ENCODE data around the gene FMNL3. TPM values are rescaled to one million over a fixed set of nuclear protein-coding genes. Genes with fewer than 3 reads are reported as not detected.

Gene FMNL3
- total and polyA plus RNA-seq, 5 experiments from 2014 or later: 7.6 to 36.5 (median 12.1) TPM

DNA sequence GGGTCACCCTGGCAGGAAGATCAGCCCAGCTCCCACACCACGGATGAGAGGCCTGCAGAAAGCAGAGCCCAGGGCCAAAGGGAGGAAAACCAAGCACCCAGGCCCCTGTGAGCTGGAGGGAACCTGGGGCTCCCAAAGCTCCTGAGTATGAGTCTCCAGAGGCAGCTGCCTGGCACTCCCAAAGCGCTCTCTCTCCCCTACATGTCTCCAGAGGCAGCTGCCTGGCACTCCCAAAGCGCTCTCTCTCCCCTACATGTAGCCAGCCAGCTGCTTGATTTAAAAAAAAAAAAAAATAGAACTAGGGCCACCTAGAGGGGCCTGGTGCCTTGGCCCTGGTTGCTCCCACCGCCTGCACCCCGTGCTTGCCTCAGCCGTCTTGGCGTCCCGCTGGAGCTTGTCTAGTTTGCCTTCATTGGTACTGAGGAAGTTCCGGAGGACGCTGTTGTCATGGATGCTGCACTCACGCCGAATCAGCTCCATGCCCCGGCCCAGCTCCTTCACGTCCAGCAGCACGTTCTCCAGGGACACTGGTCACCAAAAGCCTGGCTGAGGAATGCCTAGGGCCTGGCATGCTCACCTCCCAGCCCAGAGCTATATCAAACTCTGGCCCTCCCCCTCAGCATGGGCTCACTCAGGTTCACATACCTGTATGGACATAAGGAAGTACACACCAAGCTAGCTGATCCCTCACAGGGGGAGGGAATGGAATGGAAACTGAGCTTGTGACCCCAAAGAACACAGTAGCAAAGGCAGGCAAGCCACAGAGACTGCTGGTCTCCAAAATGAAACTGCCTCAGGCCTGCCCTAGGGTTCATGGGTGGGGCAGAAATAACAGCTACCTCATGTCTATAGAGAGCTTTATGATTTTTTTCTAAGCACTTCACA is 59.1 kb downstream of the FMNL3 start:
- peak overlapping the region; percentile 43 to 88 (median 62) for H3K27ac Mint-ChIP-seq
- DNase-seq (no peak), ATAC-seq (no peak)
- peaks cover 20 to 67% (median 42%) of the 10 kb centered on the region in 4 donors for H3K4me1 Mint-ChIP-seq
- H3K4me3 Mint-ChIP-seq: no peak overlapping the region
- no peaks in the 10 kb centered on the region for H3K27me3 Mint-ChIP-seq
- no peaks in the 10 kb centered on the region for H3K9me3 Mint-ChIP-seq
- POLR2A ChIA-PET: interaction anchor here (0.9 to 3.2 kb wide), 12 partner anchors 8 to 64 kb away, joined by 3 to 18 read pairs (median 6); partner anchors contain the start of gene FMNL3
- peaks cover 0 to 49% (median 10%) of the 10 kb centered on the region in 3 donors for H3K36me3 Mint-ChIP-seq

DNA sequence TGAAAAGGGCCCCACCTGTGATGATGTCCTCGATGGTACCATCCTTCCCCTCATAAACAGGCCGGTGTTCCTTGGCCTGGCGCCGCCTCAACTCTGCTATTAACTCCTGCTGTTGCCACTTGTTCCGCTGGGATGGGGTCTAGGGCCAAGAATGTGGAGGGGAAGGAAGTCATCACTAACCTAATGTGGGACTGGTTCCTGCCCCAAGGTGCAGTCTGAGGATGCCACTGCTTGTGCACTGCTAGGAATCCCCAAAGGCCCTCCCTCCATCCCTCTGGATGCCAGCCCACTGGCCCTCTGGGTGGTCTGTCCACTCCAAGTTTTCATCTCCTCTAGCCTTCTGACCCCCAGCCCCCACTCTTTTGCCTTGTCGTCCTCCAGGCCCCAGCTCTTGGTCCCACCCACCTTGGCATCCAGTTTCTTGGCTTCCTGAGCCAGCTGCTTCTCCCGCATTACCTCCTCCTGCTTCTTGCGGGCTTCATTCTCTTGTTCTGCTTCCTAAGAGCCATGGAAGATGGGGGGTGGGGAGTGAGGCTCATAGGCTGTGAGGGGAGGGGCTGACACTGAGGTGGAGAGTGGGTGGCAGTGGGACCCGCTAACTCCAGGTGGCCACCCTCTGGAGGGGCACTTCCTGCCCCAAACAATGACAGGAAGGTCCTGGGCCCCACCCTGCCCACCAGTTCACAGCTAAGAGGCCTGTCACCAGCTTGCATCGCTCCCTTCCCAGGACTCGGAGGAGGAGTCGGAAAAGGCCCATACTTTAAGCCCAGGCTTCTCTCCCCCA is 60.1 kb downstream of the FMNL3 start:
- POLR2A ChIA-PET: interaction anchor here (1.2 to 3.2 kb wide), 5 partner anchors 9 to 65 kb away, joined by 3 to 18 read pairs (median 7); partner anchors contain the start of gene FMNL3
- Mint-ChIP-seq H3K36me3 (peaks cover 0 to 45% (median 10%) of the 10 kb centered on the region in 3 donors), H3K4me3 (no peak overlapping the region), H3K27me3 (no peaks in the 10 kb centered on the region), H3K4me1 (peaks cover 20 to 57% (median 40%) of the 10 kb centered on the region in 4 donors), H3K27ac (peak overlapping the region in 6 of 10 donors; percentile 2 to 75 (median 42)), H3K9me3 (no peaks in the 10 kb centered on the region)
- ATAC-seq: no peak
- DNase-seq: no peak

DNA sequence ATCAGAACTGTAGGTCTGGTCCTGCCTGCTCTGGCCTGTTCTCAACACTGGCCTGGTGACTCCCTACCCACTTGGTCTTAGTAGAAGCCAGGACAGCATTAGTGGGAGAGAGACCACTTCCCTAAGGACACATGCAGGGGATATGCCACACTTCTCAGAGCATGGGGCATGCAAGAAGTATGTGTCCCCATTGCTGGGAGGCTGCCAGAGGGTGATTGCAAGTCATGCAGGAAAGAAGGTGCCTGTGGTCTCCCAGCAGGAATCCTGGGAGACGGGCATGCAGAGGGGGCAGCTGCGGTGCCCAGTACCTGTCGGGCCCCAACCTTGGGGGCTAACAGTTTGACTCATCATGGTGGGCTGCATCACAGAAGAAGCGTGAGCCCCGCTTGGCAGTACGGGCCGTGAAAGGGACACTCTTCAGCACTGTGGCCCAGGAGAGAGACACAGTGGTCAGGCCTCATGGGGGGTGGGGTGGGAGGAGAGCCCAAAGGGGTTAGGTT is 60.8 kb downstream of the FMNL3 start:
- H3K4me3 Mint-ChIP-seq: no peak overlapping the region
- peak overlapping the region in 7 of 10 donors; percentile 27 to 87 (median 71) for H3K27ac Mint-ChIP-seq
- peaks cover 20 to 51% (median 40%) of the 10 kb centered on the region in 4 donors for H3K4me1 Mint-ChIP-seq
- peaks cover 0 to 45% (median 10%) of the 10 kb centered on the region in 3 donors for H3K36me3 Mint-ChIP-seq
- POLR2A ChIA-PET: interaction anchor here (1.2 to 5.9 kb wide), 7 partner anchors 8 to 60 kb away, joined by 3 to 93 read pairs (median 9); partner anchors contain the start of gene FMNL3
- no peak for ATAC-seq
- no peaks in the 10 kb centered on the region for H3K9me3 Mint-ChIP-seq
- no peaks in the 10 kb centered on the region for H3K27me3 Mint-ChIP-seq
- no peak for DNase-seq

DNA sequence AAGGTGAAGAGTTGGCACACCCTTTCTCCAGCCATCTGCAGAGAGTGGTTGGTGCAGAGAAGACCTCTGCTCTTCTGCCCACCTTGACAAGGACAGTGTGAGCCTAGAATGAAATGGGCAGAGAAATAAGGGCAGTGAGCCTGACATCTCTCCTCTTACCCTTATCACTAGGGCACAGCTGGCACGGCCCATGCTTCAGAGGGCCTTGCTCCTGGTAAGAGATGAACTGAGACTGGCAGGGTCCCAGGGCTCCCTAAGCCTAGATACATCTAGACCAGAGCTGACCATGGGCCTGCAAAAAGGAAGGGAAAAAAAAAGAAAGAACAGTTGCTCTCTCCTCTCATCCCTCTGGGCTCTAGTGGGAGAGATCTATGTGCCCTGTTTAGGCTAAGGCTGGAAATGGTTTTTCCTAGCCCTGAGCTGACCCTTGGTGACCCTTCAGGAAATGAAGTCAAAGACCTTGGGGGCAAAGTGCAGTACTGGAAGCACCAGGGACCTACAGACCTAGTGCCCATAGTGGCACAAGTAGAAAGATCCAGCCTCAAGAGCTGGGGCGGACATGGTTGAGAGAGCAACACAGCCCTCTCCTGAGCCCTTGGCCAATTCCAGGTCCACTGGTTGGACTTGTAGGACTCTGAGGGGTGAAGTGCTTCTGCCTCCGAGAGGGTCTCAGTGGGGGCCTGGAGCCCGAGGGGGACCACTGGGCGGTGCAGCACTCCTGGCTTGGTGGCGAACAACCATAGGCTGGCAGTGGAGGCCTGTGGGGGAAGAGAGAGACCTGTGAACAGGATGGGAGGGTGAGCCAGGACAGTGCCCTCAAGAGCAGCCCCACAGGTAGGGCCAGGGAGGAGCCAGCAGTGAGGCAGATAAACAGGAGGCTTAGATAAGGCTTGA is 61.8 kb downstream of the FMNL3 start:
- peak overlapping the region in 2 of 10 donors; percentile 39 to 68 for H3K4me3 Mint-ChIP-seq
- POLR2A ChIA-PET: interaction anchor here (0.6 to 5.9 kb wide), 12 partner anchors 9 to 141 kb away, joined by 3 to 93 read pairs (median 6); partner anchors contain the start of gene FMNL3
- H3K27me3 Mint-ChIP-seq: no peaks in the 10 kb centered on the region
- H3K36me3 Mint-ChIP-seq: peaks cover 0 to 38% (median 10%) of the 10 kb centered on the region in 3 donors
- peak overlapping the region in 9 of 10 donors; percentile 32 to 95 (median 75) for H3K27ac Mint-ChIP-seq
- peaks cover 21 to 51% (median 40%) of the 10 kb centered on the region in 4 donors for H3K4me1 Mint-ChIP-seq
- ATAC-seq (peak in 1 of 2 donors; percentile 11), DNase-seq (no peak)
- H3K9me3 Mint-ChIP-seq: no peaks in the 10 kb centered on the region

DNA sequence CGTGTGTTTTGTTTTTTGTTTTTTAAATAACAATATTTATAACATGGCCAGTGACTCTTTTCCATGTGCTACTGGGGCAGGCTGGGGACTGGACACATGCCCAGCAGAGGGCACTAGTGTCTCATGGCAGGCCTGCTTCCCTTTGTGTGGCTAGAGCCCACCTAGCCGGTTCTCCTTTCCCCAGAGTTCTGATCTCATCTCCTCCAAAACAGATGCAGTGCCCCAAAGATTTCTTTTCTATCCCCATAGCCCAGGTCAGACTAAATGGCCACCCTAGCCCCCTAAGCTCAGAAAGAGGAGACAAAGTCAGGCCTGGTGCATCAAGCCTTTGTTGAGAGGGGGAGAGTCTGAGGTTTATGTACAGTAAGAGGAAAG is 62.6 kb downstream of the FMNL3 start:
- DNase-seq (peak; percentile 71 to 93 (median 84)), ATAC-seq (peak; percentile 97 to 99)
- H3K4me1 Mint-ChIP-seq: peaks cover 21 to 47% (median 39%) of the 10 kb centered on the region in 4 donors
- H3K9me3 Mint-ChIP-seq: no peaks in the 10 kb centered on the region
- POLR2A ChIA-PET: interaction anchor here (0.7 to 5.9 kb wide), 10 partner anchors 8 to 92 kb away, joined by 3 to 93 read pairs (median 6); partner anchors contain the start of gene FMNL3
- H3K27ac Mint-ChIP-seq: peak overlapping the region; percentile 24 to 95 (median 77)
- H3K4me3 Mint-ChIP-seq: peak overlapping the region in 8 of 10 donors; percentile 3 to 68 (median 29)
- H3K27me3 Mint-ChIP-seq: no peaks in the 10 kb centered on the region
- peaks cover 0 to 30% (median 6%) of the 10 kb centered on the region in 3 donors for H3K36me3 Mint-ChIP-seq

DNA sequence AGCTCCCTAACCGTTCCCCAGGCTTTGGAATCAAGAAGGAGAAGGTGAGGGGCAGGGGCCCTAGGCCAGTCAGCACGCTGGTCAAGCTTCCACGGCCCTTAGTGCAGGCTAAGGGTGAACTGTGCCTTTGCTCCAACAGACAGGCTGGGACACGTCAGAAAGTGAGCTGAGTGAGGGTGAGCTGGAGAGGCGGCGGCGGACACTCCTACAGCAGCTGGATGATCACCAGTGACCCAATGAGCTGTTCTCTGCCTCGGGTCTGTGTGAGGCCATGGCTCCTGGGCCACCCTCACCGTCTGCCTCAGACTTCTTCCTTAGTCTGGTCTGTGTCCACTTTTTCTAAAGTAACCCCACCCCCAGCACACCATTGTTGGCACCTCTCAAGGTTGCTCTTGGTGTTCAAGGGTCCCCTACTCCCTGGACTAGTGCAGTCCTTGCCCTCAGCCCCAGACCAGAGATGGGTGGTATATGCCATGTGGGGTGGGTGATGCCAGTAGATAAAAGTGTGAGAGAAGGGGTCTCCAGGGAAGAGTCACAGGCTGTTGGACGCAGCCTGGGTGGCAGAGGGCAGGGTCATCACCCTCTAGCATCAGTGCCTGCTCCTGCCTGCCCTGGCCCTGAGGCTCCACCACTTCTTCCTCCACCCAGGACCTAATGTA is 63.1 kb downstream of the FMNL3 start:
- no peaks in the 10 kb centered on the region for H3K9me3 Mint-ChIP-seq
- no peaks in the 10 kb centered on the region for H3K27me3 Mint-ChIP-seq
- DNase-seq (no peak), ATAC-seq (peak; percentile 7 to 25)
- H3K4me1 Mint-ChIP-seq: peaks cover 27 to 49% (median 42%) of the 10 kb centered on the region in 4 donors
- H3K27ac Mint-ChIP-seq: peak overlapping the region in 9 of 10 donors; percentile 24 to 95 (median 74)
- peak overlapping the region in 1 of 10 donors; percentile 38 for H3K4me3 Mint-ChIP-seq
- POLR2A ChIA-PET: interaction anchor here (0.7 to 5.9 kb wide), 10 partner anchors 8 to 97 kb away, joined by 3 to 93 read pairs (median 6); partner anchors contain the start of genes FMNL3 and TMBIM6
- peaks cover 0 to 30% (median 6%) of the 10 kb centered on the region in 3 donors for H3K36me3 Mint-ChIP-seq

DNA sequence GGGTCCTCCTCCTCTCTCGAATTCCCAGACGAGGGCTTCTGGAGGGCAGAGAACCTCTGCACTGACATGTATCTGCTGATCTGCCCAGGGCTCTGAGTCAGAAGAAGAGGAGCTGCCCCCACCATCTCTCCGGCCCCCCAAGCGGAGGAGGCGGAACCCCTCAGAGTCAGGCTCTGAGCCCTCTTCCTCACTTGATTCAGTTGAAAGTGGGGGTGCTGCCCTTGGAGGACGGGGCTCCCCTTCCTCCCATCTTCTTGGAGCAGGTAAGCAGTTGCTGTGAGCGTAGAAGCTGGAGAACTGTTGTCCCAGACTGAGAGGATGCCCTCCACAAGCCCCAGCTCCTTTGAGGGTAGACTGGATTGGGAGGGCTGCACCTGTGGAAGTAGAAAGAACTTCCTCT is 64.1 kb downstream of the FMNL3 start:
- H3K4me1 Mint-ChIP-seq: peaks cover 24 to 46% (median 35%) of the 10 kb centered on the region in 4 donors
- POLR2A ChIA-PET: interaction anchor here (1.1 to 5.9 kb wide), 3 partner anchors 28 to 98 kb away, joined by 4 to 93 read pairs (median 5); partner anchors contain the start of genes FMNL3 and TMBIM6
- ATAC-seq (no peak), DNase-seq (no peak)
- H3K27me3 Mint-ChIP-seq: no peaks in the 10 kb centered on the region
- no peak overlapping the region for H3K4me3 Mint-ChIP-seq
- peaks cover 0 to 24% (median 6%) of the 10 kb centered on the region in 3 donors for H3K36me3 Mint-ChIP-seq
- peak overlapping the region in 1 of 10 donors; percentile 11 for H3K27ac Mint-ChIP-seq
- H3K9me3 Mint-ChIP-seq: no peaks in the 10 kb centered on the region

DNA sequence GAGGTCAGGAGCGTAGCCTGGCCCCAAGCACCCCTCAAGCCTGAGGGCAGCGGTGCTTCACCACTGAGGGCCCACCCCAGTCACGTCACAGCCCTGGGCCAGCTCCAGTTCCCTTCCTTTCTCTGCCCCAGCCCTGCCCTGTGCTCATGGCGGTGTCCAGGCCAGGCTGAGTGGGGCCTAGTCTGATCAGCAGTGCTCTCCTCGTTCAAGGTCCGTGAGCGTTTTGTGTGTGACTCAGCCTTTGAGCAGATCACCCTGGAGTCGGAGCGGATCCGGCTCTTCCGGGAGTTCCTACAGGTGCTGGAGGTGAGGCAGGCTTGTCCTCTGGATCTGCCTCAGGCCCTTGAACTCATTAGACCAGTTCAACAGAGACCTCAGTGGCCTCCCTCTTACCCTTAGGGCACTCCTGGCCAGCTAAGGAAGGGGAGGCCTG is 64.8 kb downstream of the FMNL3 start:
- ATAC-seq (no peak), DNase-seq (no peak)
- Mint-ChIP-seq H3K4me1 (peaks cover 24 to 46% (median 36%) of the 10 kb centered on the region in 4 donors), H3K9me3 (no peaks in the 10 kb centered on the region), H3K27ac (peak overlapping the region in 6 of 10 donors; percentile 27 to 62 (median 54)), H3K27me3 (no peaks in the 10 kb centered on the region), H3K36me3 (peaks cover 0 to 20% (median 3%) of the 10 kb centered on the region in 3 donors), H3K4me3 (no peak overlapping the region)
- POLR2A ChIA-PET: interaction anchor here (0.6 to 5.9 kb wide), 3 partner anchors 20 to 99 kb away, joined by 3 to 93 read pairs (median 4); partner anchors contain the start of genes FMNL3 and TMBIM6

DNA sequence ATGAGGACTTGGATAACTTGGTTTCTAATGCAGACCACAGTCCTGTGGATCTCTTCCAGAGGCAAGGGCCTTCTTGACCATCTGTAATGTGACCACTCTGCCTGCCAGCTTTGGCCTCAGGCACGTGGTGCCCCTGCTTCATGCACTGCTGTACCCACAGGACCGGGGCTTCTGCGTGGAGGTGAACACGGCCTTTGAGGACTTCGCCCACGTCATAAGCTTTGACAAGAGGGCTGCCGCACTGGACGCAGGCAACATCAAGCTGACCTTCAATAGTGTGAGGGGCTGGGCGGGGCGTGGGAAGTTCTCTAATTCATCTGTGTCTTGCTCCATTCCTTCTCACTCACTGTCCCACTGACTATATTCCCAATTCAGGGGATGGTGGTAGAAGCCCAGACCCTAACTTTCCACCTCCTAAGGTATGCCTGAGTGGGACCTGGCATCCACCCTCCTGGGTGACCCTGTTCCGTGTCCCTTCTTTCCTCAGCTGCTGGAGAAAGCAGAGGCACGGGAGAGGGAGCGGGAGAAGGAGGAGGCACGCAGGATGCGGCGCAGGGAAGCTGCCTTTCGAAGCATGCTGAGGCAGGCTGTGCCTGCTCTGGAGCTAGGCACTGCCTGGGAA is 65.3 kb downstream of the FMNL3 start:
- H3K36me3 Mint-ChIP-seq: peaks cover 0 to 20% (median 3%) of the 10 kb centered on the region in 3 donors
- no peak overlapping the region for H3K4me3 Mint-ChIP-seq
- no peak for ATAC-seq
- no peaks in the 10 kb centered on the region for H3K9me3 Mint-ChIP-seq
- POLR2A ChIA-PET: interaction anchor here (0.6 to 5.9 kb wide), 3 partner anchors 19 to 99 kb away, joined by 3 to 93 read pairs (median 9); partner anchors contain the start of genes FMNL3 and TMBIM6
- DNase-seq: no peak
- H3K27ac Mint-ChIP-seq: peak overlapping the region in 3 of 10 donors; percentile 12 to 74 (median 57)
- peaks cover 29 to 48% (median 39%) of the 10 kb centered on the region in 4 donors for H3K4me1 Mint-ChIP-seq
- H3K27me3 Mint-ChIP-seq: no peaks in the 10 kb centered on the region

All from naive thymus-derived CD8-positive, alpha-beta T cell (primary cell).